NCI-H69 (cell line): ENCODE data around the gene GOLGA6D.
"Not testable (repeated sequence)": the region's sequence is repeated elsewhere in the genome, so short reads cannot be mapped to it uniquely, and the experiment has no call there.

Experiments
- DNase-seq: peaks from one replicate; lab custom pipeline; 2025; lab: John Stamatoyannopoulos, UW

GOLGA6D gene

GRCh38 chr15:75332093-75332492 lies 49.5 kb downstream of the GOLGA6D start:
- DNase-seq, result not testable (repeated sequence)

GRCh38 chr15:75333654-75334419 lies 51.2 kb downstream of the GOLGA6D start:
- DNase-seq, result not testable (repeated sequence)

- no peak for DNase-seq
Measured at GRCh38 chr15:75335313-75335704, 52.7 kb downstream of the GOLGA6D start.

- DNase-seq, result peak; percentile 94
Measured at GRCh38 chr15:75335705-75336355, 53.2 kb downstream of the GOLGA6D start, which contains the start of gene COMMD4. COMMD4 (plus strand) TSS chr15:75336063; CDS start chr15:75336090, 27 bp downstream.

GRCh38 chr15:75338661-75339240 lies 56.1 kb downstream of the GOLGA6D start:
- no peak for DNase-seq

GRCh38 chr15:75339531-75340240 lies 57.1 kb downstream of the GOLGA6D start:
- no peak for DNase-seq

GRCh38 chr15:75342221-75342620 lies 59.6 kb downstream of the GOLGA6D start:
- DNase-seq, result no peak

GRCh38 chr15:75343953-75344352 lies 61.3 kb downstream of the GOLGA6D start:
- not testable (repeated sequence) for DNase-seq
